Hepatocyte (in vitro differentiated cells): ENCODE measurements around the gene SYNDIG1.

Source experiments
- EZH2 ChIP-seq: fragments of 200-600 bp; sonication (generic); IDR thresholded peaks from 2 replicates; pipeline ENCODE4 v1.6.1; 2016; ENCODE audit warnings: antibody characterized with exemption, mild to moderate bottlenecking, borderline replicate concordance
- EZH2phosphoT487 ChIP-seq: fragments of 200-600 bp; sonication (generic); IDR thresholded peaks from one replicate; pipeline ENCODE4 v1.6.1; 2018; ENCODE audit warnings: antibody characterized with exemption, mild to moderate bottlenecking, low read depth, moderate library complexity; ENCODE audit not compliant: unreplicated experiment, severe bottlenecking
- TF ChIP-seq, protein P1 (sequence below): fragments of 200-600 bp; sonication (generic); IDR thresholded peaks from 2 replicates; pipeline ENCODE4 v1.5.1; 2016; ENCODE audit warnings: antibody characterized with exemption, mild to moderate bottlenecking; ENCODE audit not compliant: poor library complexity

- TF ChIP-seq, protein P1, sequence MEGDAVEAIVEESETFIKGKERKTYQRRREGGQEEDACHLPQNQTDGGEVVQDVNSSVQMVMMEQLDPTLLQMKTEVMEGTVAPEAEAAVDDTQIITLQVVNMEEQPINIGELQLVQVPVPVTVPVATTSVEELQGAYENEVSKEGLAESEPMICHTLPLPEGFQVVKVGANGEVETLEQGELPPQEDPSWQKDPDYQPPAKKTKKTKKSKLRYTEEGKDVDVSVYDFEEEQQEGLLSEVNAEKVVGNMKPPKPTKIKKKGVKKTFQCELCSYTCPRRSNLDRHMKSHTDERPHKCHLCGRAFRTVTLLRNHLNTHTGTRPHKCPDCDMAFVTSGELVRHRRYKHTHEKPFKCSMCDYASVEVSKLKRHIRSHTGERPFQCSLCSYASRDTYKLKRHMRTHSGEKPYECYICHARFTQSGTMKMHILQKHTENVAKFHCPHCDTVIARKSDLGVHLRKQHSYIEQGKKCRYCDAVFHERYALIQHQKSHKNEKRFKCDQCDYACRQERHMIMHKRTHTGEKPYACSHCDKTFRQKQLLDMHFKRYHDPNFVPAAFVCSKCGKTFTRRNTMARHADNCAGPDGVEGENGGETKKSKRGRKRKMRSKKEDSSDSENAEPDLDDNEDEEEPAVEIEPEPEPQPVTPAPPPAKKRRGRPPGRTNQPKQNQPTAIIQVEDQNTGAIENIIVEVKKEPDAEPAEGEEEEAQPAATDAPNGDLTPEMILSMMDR, result no peak
- TF ChIP-seq EZH2 (no peak), EZH2phosphoT487 (no peak)
These were observed 142.1 kb downstream of the SYNDIG1 start for GRCh38 chr20:24611360-24612140.
